Ovary (tissue), 9 donors: ENCODE results near the gene LMOD3. TPM values are rescaled to one million over a fixed set of nuclear protein-coding genes. Genes with fewer than 3 reads are reported as not detected.

Source experiments
- DNase-seq, 5 donors: peaks; one replicate each; pipeline ENCODE4 v3.0.0-alpha.2; 2019 to 2020
- H3K27ac ChIP-seq, 2 donors: fragments of 200-600 bp; one replicate each; pipeline versions ENCODE4 v1.5.1 to v1.8.0; 2019 to 2022
- H3K27me3 ChIP-seq: fragments of 200-600 bp; one replicate; pipeline ENCODE4 v1.8.0; 2022
- H3K36me3 ChIP-seq: fragments of 200-600 bp; sonication (generic); one replicate; pipeline ENCODE4 v1.5.1; 2019
- H3K4me1 ChIP-seq: one replicate; pipeline ENCODE4 v1.8.1; 2013; ENCODE audit warnings: mild to moderate bottlenecking, moderate library complexity; ENCODE audit not compliant: insufficient read depth
- H3K4me3 ChIP-seq: fragments of 200-600 bp; sonication (generic); one replicate; pipeline ENCODE4 v1.5.1; 2017
- H3K9me3 ChIP-seq, 2 donors: fragments of 200-600 bp in 1 of 2; sonication (generic) in 1 of 2; one replicate each; pipeline versions ENCODE4 v1.5.1 to v1.8.1; 2013 to 2019; ENCODE audit warnings: mild to moderate bottlenecking in 1 of 2, moderate library complexity in 1 of 2
- EP300 ChIP-seq: sonication (generic); formaldehyde crosslinking; IDR thresholded peaks from one replicate; pipeline ENCODE4 v1.6.1; 2017; ENCODE audit warnings: antibody characterized with exemption
- POLR2A ChIP-seq: fragments of 450-650 bp; IDR thresholded peaks from one replicate; pipeline ENCODE4 v1.6.1; 2017; ENCODE audit warnings: antibody characterized with exemption, mild to moderate bottlenecking, moderate library complexity
- WGBS, 3 donors: extraction: QIAGEN DNeasy Blood & Tissue Kit in 1 of 3; methylation state at CpG; one replicate each; pipeline versions ENCODE4 v1.1.5 to v1.1.7; 2013 to 2017; 5-methylcytosine and 5-hydroxymethylcytosine counted together
- intact Hi-C, 4 donors: fragments of 100-400 bp; cut with DNase I; formaldehyde crosslinking; loops; one replicate each; pipeline versions ENCODE4 v1.11.0 to v1.15.1; 2022 to 2023
- polyA plus RNA-seq, 2 donors: library from polyadenylated mRNA; stranded (reverse); fragments of 200-250 nt in 1 of 2; fragments of 350-450 nt in 1 of 2; fragmentation: Illumina TruSeq in 1 of 2; extraction: RNeasy Lipid Tissue Mini Kit (QIAGEN cat#74804) in 1 of 2; gene quantifications; one replicate each; pipeline ENCODE4 v1.2.3, GENCODE V29; 2013 to 2014
- total RNA-seq, 7 donors: library from RNA; depleted of rRNA in 2 of 7; stranded (reverse); fragments of >200 nt in 2 of 7; fragmentation: NEBNext Ultra II Directional in 3 of 7; extraction: Animal tissue kit (Norgen Biotek cat#: 25700) in 3 of 7; gene quantifications; one replicate each; pipeline versions ENCODE4 v1.1.0 to v1.2.4, GENCODE V29; 2016 to 2023
- TF ChIP-seq, protein P1 (sequence below), 3 donors: fragments of 450-650 bp in 2 of 3; fragments of 200-600 bp in 1 of 3; IDR thresholded peaks; one replicate each; pipeline versions ENCODE4 v1.5.1 to v1.8.0; 2016 to 2022; ENCODE audit warnings: antibody characterized with exemption in 3 of 3, mild to moderate bottlenecking in 1 of 3
- donor health status: DM: no; HTN: no; CAD: no; lungs with moderate emphysema.
- donor health status: DM: no; HTN: no; CAD: no.
- donor health status: Bipolar disorder and iron deficiency.
- donor health status: DM: yes; HTN: yes; CAD: no.
- donor health status: DM: no; HTN: no; CAD: no.
- donor health status: DM: yes; HTN: yes; CAD: no.

LMOD3 gene
- total and polyA plus RNA-seq, 9 donors = 0.10 to 0.36 (median 0.13) TPM; not detected in 6

DNA sequence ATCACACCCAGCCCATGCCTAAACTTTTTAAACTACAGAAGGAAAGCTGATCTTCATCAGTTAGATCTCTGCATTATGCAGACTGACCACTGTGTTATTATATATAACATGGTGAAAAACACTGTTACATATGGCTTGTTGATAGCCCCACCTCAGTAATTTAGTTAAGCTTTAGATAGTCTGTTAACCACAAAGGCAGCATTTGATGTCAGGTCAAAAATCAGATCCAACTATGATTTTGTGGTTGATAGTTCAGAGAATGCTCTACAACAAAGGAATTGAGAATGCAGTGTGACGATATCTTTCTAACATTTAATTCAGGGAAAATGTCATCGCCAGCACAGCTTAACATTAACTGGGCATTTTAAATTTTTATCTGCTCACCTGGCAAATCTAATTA is 37.7 kb upstream of the LMOD3 start:
- H3K4me3 ChIP-seq = no peak overlapping the region
- H3K27ac ChIP-seq = no peak overlapping the region
- no peaks in the 10 kb centered on the region for H3K9me3 ChIP-seq
- no peaks in the 10 kb centered on the region for H3K27me3 ChIP-seq
- intact Hi-C loops = loop anchor here (2.0 to 10.0 kb wide), 7 partner anchors 145 to 512 kb away; no protein-coding TSS in a partner anchor
- WGBS, 3 donors = 91 to 95% (median 91%) methylated on average over 2 of the region's 2 CpGs
- no peaks in the 10 kb centered on the region for H3K4me1 ChIP-seq
- no peak for DNase-seq
- TF ChIP-seq, protein P1, sequence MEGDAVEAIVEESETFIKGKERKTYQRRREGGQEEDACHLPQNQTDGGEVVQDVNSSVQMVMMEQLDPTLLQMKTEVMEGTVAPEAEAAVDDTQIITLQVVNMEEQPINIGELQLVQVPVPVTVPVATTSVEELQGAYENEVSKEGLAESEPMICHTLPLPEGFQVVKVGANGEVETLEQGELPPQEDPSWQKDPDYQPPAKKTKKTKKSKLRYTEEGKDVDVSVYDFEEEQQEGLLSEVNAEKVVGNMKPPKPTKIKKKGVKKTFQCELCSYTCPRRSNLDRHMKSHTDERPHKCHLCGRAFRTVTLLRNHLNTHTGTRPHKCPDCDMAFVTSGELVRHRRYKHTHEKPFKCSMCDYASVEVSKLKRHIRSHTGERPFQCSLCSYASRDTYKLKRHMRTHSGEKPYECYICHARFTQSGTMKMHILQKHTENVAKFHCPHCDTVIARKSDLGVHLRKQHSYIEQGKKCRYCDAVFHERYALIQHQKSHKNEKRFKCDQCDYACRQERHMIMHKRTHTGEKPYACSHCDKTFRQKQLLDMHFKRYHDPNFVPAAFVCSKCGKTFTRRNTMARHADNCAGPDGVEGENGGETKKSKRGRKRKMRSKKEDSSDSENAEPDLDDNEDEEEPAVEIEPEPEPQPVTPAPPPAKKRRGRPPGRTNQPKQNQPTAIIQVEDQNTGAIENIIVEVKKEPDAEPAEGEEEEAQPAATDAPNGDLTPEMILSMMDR (IDR thresholded peaks at IDR 0.05) = no peak
- TF ChIP-seq EP300 (no peak), POLR2A (no peak)
- no peaks in the 10 kb centered on the region for H3K36me3 ChIP-seq

DNA sequence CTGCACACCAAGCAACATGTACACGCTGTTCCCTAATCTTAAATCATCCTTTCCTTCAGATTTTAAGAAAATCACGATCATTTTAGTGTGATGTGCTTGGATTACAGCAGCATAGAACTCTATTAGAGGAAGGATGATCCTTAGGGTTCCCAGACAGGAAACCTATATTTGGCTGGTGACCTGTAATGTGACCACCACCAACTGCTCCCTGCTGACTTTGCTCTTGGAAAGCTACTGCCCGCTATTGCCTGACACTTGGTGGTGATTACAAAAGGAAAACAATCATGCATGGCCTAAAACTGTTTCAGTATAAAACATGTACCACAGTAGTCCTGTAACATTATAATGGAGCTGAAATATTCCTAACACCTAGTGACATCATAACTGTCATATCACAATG is 27.2 kb upstream of the LMOD3 start:
- H3K36me3 ChIP-seq = no peaks in the 10 kb centered on the region
- intact Hi-C loops = no loop called here
- no peak overlapping the region for H3K4me3 ChIP-seq
- H3K27me3 ChIP-seq = no peaks in the 10 kb centered on the region
- H3K9me3 ChIP-seq = no peaks in the 10 kb centered on the region
- no peak for TF ChIP-seq POLR2A
- TF ChIP-seq, protein P1 (IDR thresholded peaks at IDR 0.05) = no peak
- no peak for TF ChIP-seq EP300
- WGBS, 3 donors = 79 to 87% (median 83%) methylated on average over 3 of the region's 3 CpGs
- no peaks in the 10 kb centered on the region for H3K4me1 ChIP-seq
- no peak for DNase-seq
- H3K27ac ChIP-seq = no peak overlapping the region

DNA sequence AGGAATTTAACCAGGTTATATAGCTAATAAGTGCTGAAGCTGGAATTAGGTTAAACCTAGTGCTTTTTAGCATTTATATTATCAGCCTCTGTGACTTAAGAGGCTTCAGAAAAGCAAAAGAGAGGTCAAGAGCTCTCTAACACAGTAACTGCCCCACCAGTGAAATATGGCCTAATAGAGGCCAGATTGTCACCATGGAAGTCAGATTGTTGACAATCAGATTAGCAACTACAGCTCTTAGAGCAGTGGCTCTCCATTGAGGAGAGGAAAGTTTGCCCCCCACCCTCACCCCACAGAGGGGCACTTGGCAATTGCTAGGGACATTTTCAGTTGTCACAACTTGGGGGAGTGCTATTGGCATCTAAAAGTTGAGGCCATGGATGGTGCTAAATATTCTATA is 23.3 kb upstream of the LMOD3 start:
- H3K36me3 ChIP-seq = no peaks in the 10 kb centered on the region
- intact Hi-C loops = no loop called here

DNA sequence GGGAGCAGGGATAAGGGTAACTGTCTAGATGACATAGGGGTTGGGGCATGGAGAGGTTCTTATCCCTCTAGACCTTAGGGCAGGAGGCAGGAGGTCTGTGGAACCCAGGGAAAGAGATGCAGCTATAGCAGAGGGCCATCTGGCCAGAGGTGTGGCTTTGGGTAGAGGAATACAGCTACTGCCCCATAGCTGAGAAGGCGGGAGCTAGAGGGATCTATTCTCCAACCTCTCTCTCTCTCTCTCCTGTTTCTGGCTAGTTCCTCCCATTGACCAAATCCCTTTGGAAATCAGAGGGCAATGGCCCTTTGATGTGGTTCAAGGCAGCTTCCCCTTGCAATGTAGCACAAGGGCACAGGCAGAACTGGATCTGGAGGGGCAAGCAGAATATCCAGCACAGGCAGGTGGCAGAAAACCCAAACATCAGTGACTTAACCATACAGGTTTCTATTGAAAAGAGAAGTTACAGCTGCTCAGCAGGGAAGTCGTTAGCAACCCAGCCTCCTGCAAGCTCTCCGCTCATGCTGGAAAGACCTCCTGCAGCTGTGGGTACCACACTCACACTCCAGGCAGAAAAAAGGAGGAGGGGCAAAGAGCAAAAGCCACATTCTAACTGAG is 22.3 kb upstream of the LMOD3 start:
- Histone ChIP-seq H3K4me3 (no peak overlapping the region), H3K9me3 (no peaks in the 10 kb centered on the region), H3K27me3 (no peaks in the 10 kb centered on the region), H3K27ac (no peak overlapping the region), H3K4me1 (no peaks in the 10 kb centered on the region), H3K36me3 (no peaks in the 10 kb centered on the region)
- 64 to 72% (median 69%) methylated on average over 3 of the region's 3 CpGs for WGBS, 3 donors
- no peak for DNase-seq
- no peak for TF ChIP-seq EP300
- TF ChIP-seq POLR2A = no peak
- TF ChIP-seq, protein P1 (IDR thresholded peaks at IDR 0.05) = no peak
- intact Hi-C loops = no loop called here

More for the DNA sequence above, 23.3 kb upstream of the LMOD3 start:
- no peaks in the 10 kb centered on the region for H3K27me3 ChIP-seq
- H3K4me1 ChIP-seq = no peaks in the 10 kb centered on the region
- H3K27ac ChIP-seq = no peak overlapping the region
- H3K9me3 ChIP-seq = no peaks in the 10 kb centered on the region
- H3K4me3 ChIP-seq = no peak overlapping the region
- TF ChIP-seq, protein P1 (IDR thresholded peaks at IDR 0.05) = no peak
- no peak for TF ChIP-seq POLR2A
- TF ChIP-seq EP300 = no peak
- no peak for DNase-seq
